Thymus (tissue), 11 donors: Measurements from ENCODE around the gene LARP1B. TPM values are rescaled to one million over a fixed set of nuclear protein-coding genes. Genes with fewer than 3 reads are reported as not detected.
"Not testable (repeated sequence)": the region's sequence is repeated elsewhere in the genome, so short reads cannot be mapped to it uniquely, and the experiment has no call there.

Experiments used
- DNase-seq, 9 donors: peaks; one replicate each; pipeline ENCODE4 v3.0.0-alpha.2; 2013; ENCODE audit warnings: low spot score in 9 of 9, low read depth in 6 of 9, missing footprints in 1 of 9
- H3K27ac ChIP-seq, 2 donors: one replicate each; pipeline ENCODE4 v1.5.1; 2013; ENCODE audit warnings: control low read depth in 1 of 2, low read depth in 1 of 2, low read length in 1 of 2, mild to moderate bottlenecking in 1 of 2, moderate library complexity in 1 of 2
- H3K27me3 ChIP-seq, 2 donors: one replicate each; pipeline ENCODE4 v1.5.1; 2013; ENCODE audit warnings: low read length in 1 of 2; ENCODE audit not compliant: control insufficient read depth in 2 of 2, insufficient read depth in 1 of 2
- H3K36me3 ChIP-seq, 2 donors: one replicate each; pipeline ENCODE4 v1.5.1; 2013; ENCODE audit warnings: low read length in 1 of 2, mild to moderate bottlenecking in 1 of 2, moderate library complexity in 1 of 2; ENCODE audit not compliant: control insufficient read depth in 2 of 2, insufficient read depth in 2 of 2
- H3K4me1 ChIP-seq, 2 donors: one replicate each; pipeline ENCODE4 v1.5.1; 2013; ENCODE audit warnings: low read length in 2 of 2; ENCODE audit not compliant: control insufficient read depth in 2 of 2, insufficient read depth in 2 of 2
- H3K4me3 ChIP-seq, 2 donors: one replicate each; pipeline ENCODE4 v1.5.1; 2013; ENCODE audit warnings: low read length in 2 of 2, control low read depth in 1 of 2, mild to moderate bottlenecking in 1 of 2
- H3K9me3 ChIP-seq, 2 donors: one replicate each; pipeline ENCODE4 v1.5.1; 2013; ENCODE audit warnings: low read length in 1 of 2, mild to moderate bottlenecking in 1 of 2; ENCODE audit not compliant: control insufficient read depth in 2 of 2, insufficient read depth in 1 of 2
- WGBS: extraction: QIAGEN DNeasy Blood & Tissue Kit; methylation state at CpG from one replicate; pipeline ENCODE4 v1.1.7; 2013; 5-methylcytosine and 5-hydroxymethylcytosine counted together
- polyA plus RNA-seq: library from polyadenylated mRNA; stranded (reverse); fragments of 200-250 nt; gene quantifications from one replicate; pipeline ENCODE4 v1.2.3, GENCODE V29; 2013
- total RNA-seq: library from RNA; stranded (reverse); fragments of 120-200 nt; gene quantifications from one replicate; pipeline ENCODE4 v1.2.4, GENCODE V29; 2013
- donor health status: healthy.

LARP1B gene
- total and polyA plus RNA-seq, 2 donors = 12.5 to 16.5 TPM

- 97% methylated on average over 10 of the region's 10 CpGs for WGBS
- Histone ChIP-seq H3K27ac (no peak overlapping the region), H3K36me3 (peaks cover 0 to 3% of the 10 kb centered on the region in 2 donors), H3K9me3 (peaks cover 1 to 18% of the 10 kb centered on the region in 2 donors), H3K27me3 (no peaks in the 10 kb centered on the region), H3K4me3 (no peak overlapping the region), H3K4me1 (no peaks in the 10 kb centered on the region)
- no peak for DNase-seq
Observed at GRCh38 chr4:128155874-128156456, 94.9 kb downstream of the LARP1B start.

DNA sequence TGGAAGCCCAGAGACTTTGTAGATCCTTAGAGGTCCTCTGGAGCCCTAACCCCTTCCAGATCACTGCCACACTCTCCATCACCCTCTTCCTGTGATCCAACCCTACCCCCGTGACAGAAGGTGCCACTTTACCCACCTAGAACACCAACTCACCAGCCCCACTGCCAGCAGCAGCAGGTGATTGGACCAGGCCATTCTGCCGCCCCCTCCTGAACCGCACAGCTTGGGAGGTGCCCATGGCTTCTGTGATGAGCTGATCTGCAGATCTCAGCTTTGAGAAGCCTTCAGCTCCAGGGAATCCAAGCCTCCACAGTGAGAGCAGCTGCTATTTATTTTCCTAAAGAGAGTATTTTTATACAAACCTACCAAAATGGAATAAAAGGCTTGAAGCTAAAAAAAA lies 95.4 kb downstream of the LARP1B start:
- WGBS = over 99% methylated on average over 3 of the region's 3 CpGs

GRCh38 chr4:128158894-128159293 lies 97.8 kb downstream of the LARP1B start:
- 99% methylated on average over 2 of the region's 2 CpGs for WGBS
- Histone ChIP-seq H3K27me3 (no peaks in the 10 kb centered on the region), H3K4me1 (no peaks in the 10 kb centered on the region), H3K27ac (no peak overlapping the region), H3K9me3 (peaks cover 1 to 18% of the 10 kb centered on the region in 2 donors), H3K4me3 (no peak overlapping the region), H3K36me3 (peaks cover 0 to 3% of the 10 kb centered on the region in 2 donors)
- no peak for DNase-seq

More for the DNA sequence above, 95.4 kb downstream of the LARP1B start:
- not testable (repeated sequence) for H3K27ac ChIP-seq, H3K36me3 ChIP-seq, DNase-seq, H3K4me3 ChIP-seq, H3K27me3 ChIP-seq, H3K4me1 ChIP-seq
- peaks cover 1 to 18% of the 10 kb centered on the region in 2 donors for H3K9me3 ChIP-seq

DNA sequence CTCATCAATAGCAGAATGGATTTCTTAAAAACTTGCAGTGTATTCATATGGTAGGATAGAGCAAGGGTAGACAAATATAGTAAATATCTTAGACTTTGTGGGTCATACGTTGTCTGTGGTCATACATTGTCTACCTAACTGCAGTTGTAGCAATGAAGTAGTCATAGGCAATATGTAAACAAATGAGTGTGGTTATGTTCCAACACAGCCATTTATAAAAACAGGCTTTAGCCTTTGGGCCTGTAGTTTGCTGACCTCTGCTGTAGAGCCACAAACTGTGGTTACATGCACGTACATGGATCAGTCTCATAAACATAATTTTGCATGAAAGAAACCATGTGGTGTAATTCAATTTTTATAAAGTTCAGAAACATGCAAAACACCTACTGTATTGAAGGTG lies 98.9 kb downstream of the LARP1B start:
- Histone ChIP-seq H3K9me3 (peaks cover 1 to 17% of the 10 kb centered on the region in 2 donors), H3K36me3 (peaks cover 0 to 3% of the 10 kb centered on the region in 2 donors), H3K27me3 (no peaks in the 10 kb centered on the region), H3K4me3 (no peak overlapping the region), H3K27ac (no peak overlapping the region), H3K4me1 (no peaks in the 10 kb centered on the region)
- WGBS = 98% methylated on average over 2 of the region's 2 CpGs
- no peak for DNase-seq

GRCh38 chr4:128161138-128161537 lies 100.0 kb downstream of the LARP1B start:
- Histone ChIP-seq H3K27ac (no peak overlapping the region), H3K36me3 (no peaks in the 10 kb centered on the region), H3K9me3 (peaks cover 0 to 5% of the 10 kb centered on the region in 2 donors), H3K27me3 (no peaks in the 10 kb centered on the region), H3K4me3 (no peak overlapping the region), H3K4me1 (no peaks in the 10 kb centered on the region)
- DNase-seq = no peak
- whole genome bisulfite sequencing = 96% methylated on average over 1 of the region's 1 CpG

- Histone ChIP-seq H3K36me3 (no peaks in the 10 kb centered on the region), H3K4me1 (no peaks in the 10 kb centered on the region), H3K27me3 (no peaks in the 10 kb centered on the region), H3K27ac (no peak overlapping the region), H3K4me3 (no peak overlapping the region), H3K9me3 (no peaks in the 10 kb centered on the region)
- 99% methylated on average over 1 of the region's 1 CpG for WGBS
- DNase-seq = no peak
Observed at GRCh38 chr4:128162434-128162833, 101.3 kb downstream of the LARP1B start.

- Histone ChIP-seq H3K36me3 (no peaks in the 10 kb centered on the region), H3K4me1 (no peaks in the 10 kb centered on the region), H3K27me3 (no peaks in the 10 kb centered on the region), H3K9me3 (no peaks in the 10 kb centered on the region), H3K4me3 (no peak overlapping the region), H3K27ac (no peak overlapping the region)
- 84% methylated on average over 4 of the region's 4 CpGs for WGBS
- DNase-seq = no peak
Observed at GRCh38 chr4:128163177-128164117, 102.3 kb downstream of the LARP1B start.

GRCh38 chr4:128166982-128167381 lies 105.9 kb downstream of the LARP1B start:
- no peaks in the 10 kb centered on the region for H3K27me3 ChIP-seq
- no peak for DNase-seq
- H3K36me3 ChIP-seq = no peaks in the 10 kb centered on the region
- no peak overlapping the region for H3K4me3 ChIP-seq
- H3K9me3 ChIP-seq = no peaks in the 10 kb centered on the region
- 97% methylated on average over 2 of the region's 2 CpGs for WGBS
- H3K27ac ChIP-seq = no peak overlapping the region
- H3K4me1 ChIP-seq = no peaks in the 10 kb centered on the region

DNA sequence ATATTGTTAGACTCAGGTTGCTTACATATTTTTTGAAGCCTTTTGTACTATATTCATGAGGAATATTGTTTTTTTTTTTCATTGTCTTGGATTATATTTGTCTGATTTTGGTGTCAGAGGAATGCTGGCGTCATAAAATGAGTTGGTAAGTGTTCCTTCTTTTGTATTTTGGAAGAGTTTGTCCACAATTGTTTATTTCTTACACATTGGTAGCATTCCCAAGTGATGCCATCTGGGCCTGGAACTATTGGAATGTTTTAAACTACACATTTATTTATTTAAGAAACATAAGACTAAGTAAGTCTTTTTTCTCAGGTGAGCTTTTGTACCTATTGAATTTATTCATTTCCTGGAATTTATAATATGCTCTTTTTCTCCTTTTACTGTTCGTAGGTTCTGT lies 107.6 kb downstream of the LARP1B start:
- no peaks in the 10 kb centered on the region for H3K27me3 ChIP-seq
- over 99% methylated on average over 2 of the region's 2 CpGs for WGBS
- H3K4me3 ChIP-seq = no peak overlapping the region
- H3K36me3 ChIP-seq = no peaks in the 10 kb centered on the region
- H3K4me1 ChIP-seq = no peaks in the 10 kb centered on the region
- no peaks in the 10 kb centered on the region for H3K9me3 ChIP-seq
- DNase-seq = no peak
- H3K27ac ChIP-seq = no peak overlapping the region
